HG03045 (cell line): ENCODE measurements around the gene TNKS2.

Source experiments
- ATAC-seq: cut with Tn5 transposase; IDR thresholded peaks from one replicate; pipeline ENCODE4 v1.9.1; 2021; ENCODE audit warnings: mild to moderate bottlenecking, moderate library complexity; ENCODE audit not compliant: unreplicated experiment

TNKS2 gene

DNA sequence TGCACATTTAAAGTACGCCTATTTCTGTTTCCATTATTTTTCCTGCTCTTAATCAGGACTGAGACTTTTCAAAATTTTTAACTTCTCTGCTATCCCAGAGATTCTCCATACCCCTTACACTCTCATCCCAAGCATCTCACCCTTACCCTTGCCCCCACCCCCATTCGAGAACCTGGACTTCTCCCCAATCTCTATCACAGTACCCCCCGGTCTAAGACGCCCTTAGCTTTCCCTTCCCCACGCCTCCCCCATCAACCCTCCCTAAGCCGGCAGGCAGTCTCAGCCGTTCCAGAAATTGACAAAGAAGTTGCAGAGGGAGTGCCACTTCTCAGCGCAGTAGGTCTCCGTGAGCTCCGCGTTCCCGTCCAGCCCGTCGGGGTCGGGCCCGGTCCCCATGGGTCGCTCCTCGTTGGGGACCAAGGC, 109.7 kb downstream of the TNKS2 start:
- ATAC-seq = no peak

DNA sequence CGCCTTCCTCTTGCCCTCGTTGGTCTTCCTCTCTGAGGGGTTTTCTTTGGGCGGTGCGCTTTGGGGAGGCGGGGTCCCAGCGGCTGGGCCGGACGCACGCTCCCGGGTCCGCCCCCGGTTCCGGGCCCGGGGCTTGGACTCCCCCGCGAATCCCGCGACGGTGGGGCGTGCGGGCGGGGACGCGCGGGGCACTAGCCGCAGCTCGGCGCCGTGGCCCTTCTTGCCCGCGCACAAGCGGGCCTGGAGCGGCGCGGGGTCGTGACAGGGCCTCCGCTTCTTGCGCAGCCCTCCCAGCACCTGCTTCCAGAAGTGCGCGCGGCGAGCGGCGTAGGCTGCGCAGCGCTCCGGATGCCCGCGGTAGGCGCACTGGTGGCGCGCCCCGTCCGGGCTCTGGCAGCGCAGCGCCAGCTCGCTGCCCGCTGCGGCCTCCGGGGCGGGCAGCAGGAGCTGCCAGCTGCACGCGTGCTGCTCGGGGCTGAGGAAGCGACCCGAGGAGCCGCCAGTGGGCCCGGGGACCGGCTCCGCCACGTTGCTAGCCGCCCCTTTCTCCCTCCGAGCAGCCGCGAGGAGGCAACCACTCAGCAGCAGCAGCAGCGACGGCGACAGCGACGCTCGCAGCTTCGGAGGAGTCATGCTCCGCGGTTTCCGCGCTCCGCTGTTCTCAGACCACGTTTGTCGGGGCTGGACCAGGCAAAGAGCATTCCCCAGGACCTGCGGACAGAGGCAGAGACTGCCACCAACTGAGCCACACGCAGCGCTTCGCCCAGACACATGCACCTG, 110.3 kb downstream of the TNKS2 start:
- peak; percentile 92 for ATAC-seq

DNA sequence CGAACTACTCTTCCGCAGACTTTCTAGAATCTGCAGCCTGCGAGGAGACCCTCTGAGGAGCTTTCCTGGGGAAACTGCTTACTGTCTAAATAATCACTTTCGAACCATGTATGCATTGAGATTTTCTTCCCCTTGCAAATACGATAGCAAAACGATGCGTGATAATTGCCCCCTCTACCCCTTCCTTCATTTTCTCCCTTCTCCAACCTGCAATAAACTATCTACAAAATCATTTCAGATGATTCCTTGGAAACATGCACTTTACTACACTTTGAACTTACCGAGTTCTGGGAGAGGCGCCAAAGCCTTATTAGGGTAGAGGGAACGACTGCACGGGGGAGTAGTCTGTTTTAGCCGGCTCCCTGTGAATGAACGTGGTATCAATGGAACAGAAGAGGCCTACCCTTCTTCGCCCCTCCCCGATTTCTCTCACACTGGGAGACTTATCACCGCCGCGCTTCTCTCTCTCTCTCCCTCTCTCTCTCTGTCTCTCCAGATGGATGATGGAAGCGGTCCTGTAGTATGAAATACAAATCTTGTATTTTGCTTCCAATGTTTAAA, 111.0 kb downstream of the TNKS2 start, which contains the start of gene FGFBP3:
FGFBP3 (minus strand) TSS at position 370 of the 561 bp plus-strand sequence. CDS start 517 bp downstream, outside the sequence.
- no peak for ATAC-seq

DNA sequence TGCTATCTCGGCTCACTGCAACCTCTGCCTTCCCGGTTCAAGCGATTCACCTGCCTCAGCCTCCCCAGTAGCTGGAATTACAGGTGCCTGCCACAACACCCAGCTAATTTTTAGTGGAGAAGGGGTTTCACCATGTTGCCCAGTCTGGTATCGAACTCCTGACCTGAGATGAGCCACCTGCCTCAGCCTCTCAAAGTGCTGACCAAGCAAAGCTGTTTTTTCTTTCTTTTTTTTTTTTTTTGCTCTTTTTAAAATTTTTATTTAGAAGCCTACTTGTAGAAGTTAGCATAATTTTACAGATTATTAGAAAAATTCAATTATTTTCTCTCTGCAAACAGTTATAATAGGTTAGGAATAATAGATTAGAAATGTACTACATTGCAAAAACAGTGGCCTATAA, 112.2 kb downstream of the TNKS2 start:
- no peak for ATAC-seq
